Fibroblast of villous mesenchyme (primary cell): ENCODE data around the gene MKKS. TPM values are rescaled to one million over a fixed set of nuclear protein-coding genes. Genes with fewer than 3 reads are reported as not detected.
"Not testable (repeated sequence)": the region's sequence is repeated elsewhere in the genome, so short reads cannot be mapped to it uniquely, and the experiment has no call there.

ENCODE experiments used
- DNase-seq: peaks from one replicate; pipeline ENCODE4 v3.0.0-alpha.2; 2010; ENCODE audit warnings: low read depth
- H3K4me3 ChIP-seq: 2 replicates; pipeline ENCODE4 v1.5.1; 2011; ENCODE audit warnings: low read depth, mild to moderate bottlenecking, low read length
- total RNA-seq: library from RNA; depleted of rRNA; stranded (reverse); fragments of >200 nt; gene quantifications from 2 replicates; pipeline ENCODE4 v1.2.3, GENCODE V29; 2012
- TF ChIP-seq, protein P1 (sequence below): IDR thresholded peaks from 2 replicates; pipeline ENCODE4 v1.5.1; 2012; ENCODE audit warnings: low read depth, mild to moderate bottlenecking, low read length; ENCODE audit not compliant: insufficient read depth

MKKS gene
- total RNA-seq, 1 donor: 9.1 TPM

GRCh38 chr20:10408108-10408813 is 25.8 kb downstream of the MKKS start:
- DNase-seq: no peak

GRCh38 chr20:10404959-10405530 is 29.0 kb downstream of the MKKS start:
- H3K4me3 ChIP-seq: no peak overlapping the region
- TF ChIP-seq, protein P1, sequence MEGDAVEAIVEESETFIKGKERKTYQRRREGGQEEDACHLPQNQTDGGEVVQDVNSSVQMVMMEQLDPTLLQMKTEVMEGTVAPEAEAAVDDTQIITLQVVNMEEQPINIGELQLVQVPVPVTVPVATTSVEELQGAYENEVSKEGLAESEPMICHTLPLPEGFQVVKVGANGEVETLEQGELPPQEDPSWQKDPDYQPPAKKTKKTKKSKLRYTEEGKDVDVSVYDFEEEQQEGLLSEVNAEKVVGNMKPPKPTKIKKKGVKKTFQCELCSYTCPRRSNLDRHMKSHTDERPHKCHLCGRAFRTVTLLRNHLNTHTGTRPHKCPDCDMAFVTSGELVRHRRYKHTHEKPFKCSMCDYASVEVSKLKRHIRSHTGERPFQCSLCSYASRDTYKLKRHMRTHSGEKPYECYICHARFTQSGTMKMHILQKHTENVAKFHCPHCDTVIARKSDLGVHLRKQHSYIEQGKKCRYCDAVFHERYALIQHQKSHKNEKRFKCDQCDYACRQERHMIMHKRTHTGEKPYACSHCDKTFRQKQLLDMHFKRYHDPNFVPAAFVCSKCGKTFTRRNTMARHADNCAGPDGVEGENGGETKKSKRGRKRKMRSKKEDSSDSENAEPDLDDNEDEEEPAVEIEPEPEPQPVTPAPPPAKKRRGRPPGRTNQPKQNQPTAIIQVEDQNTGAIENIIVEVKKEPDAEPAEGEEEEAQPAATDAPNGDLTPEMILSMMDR: no peak
- no peak for DNase-seq

More at GRCh38 chr20:10408108-10408813, 25.8 kb downstream of the MKKS start:
- no peak overlapping the region for H3K4me3 ChIP-seq
- TF ChIP-seq, protein P1: no peak

DNA sequence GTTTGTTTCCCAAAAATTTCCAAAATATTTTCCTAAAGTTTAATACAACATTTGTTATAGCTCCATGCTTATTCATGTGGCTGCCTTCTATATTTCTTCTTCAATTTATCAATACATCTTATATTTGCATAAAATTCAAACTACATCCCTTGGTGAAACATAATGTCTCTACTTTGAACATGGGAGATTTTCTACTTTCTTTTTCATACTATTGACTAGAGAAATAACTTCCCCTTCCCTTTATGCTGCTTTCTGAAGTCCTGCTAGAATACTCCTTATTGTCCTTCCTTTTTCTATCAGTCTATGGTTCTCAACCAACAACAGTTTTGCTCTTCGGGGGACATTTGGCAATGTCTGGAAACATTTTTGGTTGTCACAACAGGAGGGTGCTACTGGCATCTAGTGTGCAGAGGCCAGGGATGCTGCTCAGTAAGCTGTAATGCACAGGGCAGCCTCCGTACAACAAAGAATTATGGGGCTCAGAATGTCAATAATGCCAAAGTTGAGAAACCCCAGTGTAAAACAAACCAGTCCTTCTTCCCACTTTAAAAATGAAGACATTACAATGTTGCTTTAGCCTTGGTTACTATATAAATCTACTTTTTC is 29.9 kb downstream of the MKKS start:
- TF ChIP-seq, protein P1: no peak
- H3K4me3 ChIP-seq: no peak overlapping the region
- DNase-seq: no peak

DNA sequence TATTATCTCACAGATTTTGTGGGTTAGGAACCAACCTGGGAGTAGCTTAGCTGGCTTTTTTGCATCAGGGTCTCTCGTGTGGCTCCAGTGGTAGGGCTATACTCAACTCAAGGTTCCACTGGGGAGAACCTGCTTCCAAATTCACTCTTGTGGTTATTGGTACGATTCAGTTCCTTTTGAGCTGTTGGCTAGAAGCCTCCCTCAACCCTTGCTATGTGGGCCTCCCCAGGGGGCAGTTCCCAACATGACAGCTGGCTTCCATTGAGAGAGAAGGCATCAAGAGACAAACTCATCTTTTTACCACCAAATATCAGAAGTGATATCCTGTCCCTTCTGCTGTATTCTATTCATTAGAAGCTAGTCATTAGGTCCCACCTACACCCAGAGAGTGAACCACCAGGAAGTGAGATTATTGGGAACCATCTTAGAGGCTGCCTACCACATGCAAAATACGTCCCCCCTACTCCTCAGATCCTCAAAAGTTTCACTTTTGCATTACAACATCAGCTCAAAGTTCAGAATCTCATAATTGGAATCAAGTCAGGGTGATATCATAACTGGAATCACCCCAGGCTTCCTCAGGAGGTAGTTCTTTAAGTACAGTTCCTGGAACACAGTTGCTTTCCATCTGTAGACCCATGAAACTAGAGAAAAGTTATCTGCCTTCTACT is 30.9 kb downstream of the MKKS start:
- DNase-seq: no peak
- no peak overlapping the region for H3K4me3 ChIP-seq
- TF ChIP-seq, protein P1: no peak

DNA sequence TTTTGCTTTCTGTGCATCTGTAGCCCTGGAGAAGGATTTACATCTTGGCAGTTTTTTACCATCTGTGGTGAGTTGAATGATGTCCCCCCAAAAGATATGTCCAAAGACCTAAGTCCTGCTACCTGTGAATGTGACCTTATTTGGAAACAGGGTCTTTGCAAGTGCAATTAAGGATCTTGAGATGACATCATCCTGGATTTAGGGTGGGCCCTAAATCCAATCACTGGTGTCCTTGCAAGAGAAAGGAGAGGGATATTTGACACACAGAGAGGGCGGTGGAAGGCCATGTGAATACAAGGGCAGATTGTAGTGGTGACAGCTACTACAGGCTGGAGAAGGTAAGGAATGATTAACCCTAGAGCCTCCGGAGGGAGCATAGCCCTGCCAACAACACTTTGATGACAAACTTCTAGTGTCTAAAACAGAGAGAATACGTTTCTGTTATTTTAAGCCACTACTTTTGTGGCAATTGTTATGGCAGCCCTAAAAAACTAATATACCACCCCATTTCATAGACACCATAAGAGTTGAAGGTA is 35.1 kb downstream of the MKKS start:
- DNase-seq: no peak
- H3K4me3 ChIP-seq: no peak overlapping the region
- TF ChIP-seq, protein P1: no peak

DNA sequence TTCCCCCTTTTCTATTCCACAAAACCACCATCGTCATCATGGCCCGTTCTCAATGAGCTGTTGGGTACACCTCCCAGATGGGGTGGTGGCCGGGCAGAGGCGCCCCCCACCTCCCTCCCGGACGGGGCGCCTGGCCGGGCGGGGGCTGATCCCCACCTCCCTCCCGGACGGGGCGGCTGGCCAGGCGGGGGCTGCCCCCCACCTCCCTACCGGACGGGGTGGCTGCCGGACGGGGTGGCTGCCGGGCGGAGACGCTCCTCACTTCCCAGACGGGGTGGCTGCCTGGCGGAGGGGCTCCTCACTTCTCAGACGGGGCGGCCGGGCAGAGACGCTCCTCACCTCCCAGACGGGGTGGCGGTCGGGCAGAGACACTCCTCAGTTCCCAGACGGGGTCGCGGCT is 39.3 kb downstream of the MKKS start:
- H3K4me3 ChIP-seq, DNase-seq: not testable (repeated sequence)

- DNase-seq: no peak
- H3K4me3 ChIP-seq: no peak overlapping the region
- TF ChIP-seq, protein P1: no peak
Measured at GRCh38 chr20:10390709-10391108, 43.3 kb downstream of the MKKS start.
